ENCODE data around the gene SP140. TPM values are rescaled to one million over a fixed set of nuclear protein-coding genes. Genes with fewer than 3 reads are reported as not detected.
"Not testable (repeated sequence)": the region's sequence is repeated elsewhere in the genome, so short reads cannot be mapped to it uniquely, and the experiment has no call there.

SP140 gene
- polyA plus RNA-seq, 1 experiment: 0.29 TPM

DNA sequence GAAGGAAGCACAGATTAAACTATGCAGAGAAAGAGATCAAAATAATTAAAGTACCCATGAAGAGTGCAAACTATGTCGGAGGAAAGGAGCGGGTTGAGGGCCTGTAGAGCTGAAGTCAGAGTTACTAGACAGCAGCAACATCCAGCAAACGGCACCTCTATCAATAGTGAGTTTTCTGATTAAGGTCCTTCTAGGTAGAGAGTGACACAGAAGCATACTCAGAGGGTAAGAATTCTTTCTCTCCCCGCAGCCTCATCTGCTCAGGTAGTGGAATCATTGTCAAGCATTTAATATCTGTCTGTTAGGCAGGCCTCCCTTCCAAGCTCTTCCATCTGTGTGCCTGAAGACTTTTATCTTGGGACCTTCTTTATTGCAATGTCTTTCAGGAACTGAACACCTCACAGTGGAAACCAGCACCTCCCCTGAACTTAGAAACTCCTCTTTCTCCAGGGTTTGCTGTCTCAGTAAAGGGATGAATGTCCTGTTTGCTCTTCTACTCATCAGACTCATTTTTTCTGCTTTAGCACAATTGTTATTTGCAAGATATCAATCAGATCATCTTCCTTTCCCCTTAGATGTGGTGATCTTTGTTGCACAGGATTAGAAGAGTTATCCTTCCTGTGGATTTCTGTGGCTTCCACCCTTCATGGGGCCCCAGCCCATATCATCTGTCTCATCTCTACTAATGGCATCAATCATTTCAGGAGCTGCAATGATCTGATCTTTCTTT, 28.8 kb downstream of the SP140 start:
- TF ChIP-seq, protein P1, sequence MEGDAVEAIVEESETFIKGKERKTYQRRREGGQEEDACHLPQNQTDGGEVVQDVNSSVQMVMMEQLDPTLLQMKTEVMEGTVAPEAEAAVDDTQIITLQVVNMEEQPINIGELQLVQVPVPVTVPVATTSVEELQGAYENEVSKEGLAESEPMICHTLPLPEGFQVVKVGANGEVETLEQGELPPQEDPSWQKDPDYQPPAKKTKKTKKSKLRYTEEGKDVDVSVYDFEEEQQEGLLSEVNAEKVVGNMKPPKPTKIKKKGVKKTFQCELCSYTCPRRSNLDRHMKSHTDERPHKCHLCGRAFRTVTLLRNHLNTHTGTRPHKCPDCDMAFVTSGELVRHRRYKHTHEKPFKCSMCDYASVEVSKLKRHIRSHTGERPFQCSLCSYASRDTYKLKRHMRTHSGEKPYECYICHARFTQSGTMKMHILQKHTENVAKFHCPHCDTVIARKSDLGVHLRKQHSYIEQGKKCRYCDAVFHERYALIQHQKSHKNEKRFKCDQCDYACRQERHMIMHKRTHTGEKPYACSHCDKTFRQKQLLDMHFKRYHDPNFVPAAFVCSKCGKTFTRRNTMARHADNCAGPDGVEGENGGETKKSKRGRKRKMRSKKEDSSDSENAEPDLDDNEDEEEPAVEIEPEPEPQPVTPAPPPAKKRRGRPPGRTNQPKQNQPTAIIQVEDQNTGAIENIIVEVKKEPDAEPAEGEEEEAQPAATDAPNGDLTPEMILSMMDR (IDR thresholded peaks at IDR 0.05; ENCODE audit: insufficient read depth, low read depth, low read length): no peak
- peaks cover 3% of the 10 kb centered on the region; the same call in 1 of the 2 replicates for H3K27me3 ChIP-seq (ENCODE audit: control insufficient read depth, insufficient read depth, low read length)
- no peak for DNase-seq (ENCODE audit: low read depth)
- no peak overlapping the region for H3K4me3 ChIP-seq (ENCODE audit: low read depth, low read length)
- POLR2A ChIA-PET: no interaction called here
- CTCF ChIA-PET: no interaction called here
- no peaks in the 10 kb centered on the region for H3K36me3 ChIP-seq (ENCODE audit: control insufficient read depth, insufficient read depth, low read length)

GRCh38 chr2:230256733-230257332, 31.3 kb downstream of the SP140 start:
- DNase-seq (ENCODE audit: low read depth): no peak
- H3K36me3 ChIP-seq (ENCODE audit: control insufficient read depth, insufficient read depth, low read length): no peaks in the 10 kb centered on the region
- ChIA-PET CTCF (no interaction called here), POLR2A (no interaction called here)
- 0 out of 2 replicates have a peak, but pooled peaks cover 1% of the 10 kb centered on the region for H3K27me3 ChIP-seq (ENCODE audit: control insufficient read depth, insufficient read depth, low read length)
- TF ChIP-seq, protein P1 (IDR thresholded peaks at IDR 0.05; ENCODE audit: insufficient read depth, low read depth, low read length): no peak
- no peak overlapping the region for H3K4me3 ChIP-seq (ENCODE audit: low read depth, low read length)

- DNase-seq (ENCODE audit: low read depth): no peak
- Histone ChIP-seq H3K36me3 (ENCODE audit: control insufficient read depth, insufficient read depth, low read length) (no peaks in the 10 kb centered on the region), H3K27me3 (ENCODE audit: control insufficient read depth, insufficient read depth, low read length) (no peaks in the 10 kb centered on the region), H3K4me3 (ENCODE audit: low read depth, low read length) (no peak overlapping the region)
- TF ChIP-seq, protein P1 (IDR thresholded peaks at IDR 0.05; ENCODE audit: insufficient read depth, low read depth, low read length): no peak
- CTCF ChIA-PET: no interaction called here
- POLR2A ChIA-PET: no interaction called here
These were observed 32.9 kb downstream of the SP140 start for GRCh38 chr2:230258483-230258882.

DNA sequence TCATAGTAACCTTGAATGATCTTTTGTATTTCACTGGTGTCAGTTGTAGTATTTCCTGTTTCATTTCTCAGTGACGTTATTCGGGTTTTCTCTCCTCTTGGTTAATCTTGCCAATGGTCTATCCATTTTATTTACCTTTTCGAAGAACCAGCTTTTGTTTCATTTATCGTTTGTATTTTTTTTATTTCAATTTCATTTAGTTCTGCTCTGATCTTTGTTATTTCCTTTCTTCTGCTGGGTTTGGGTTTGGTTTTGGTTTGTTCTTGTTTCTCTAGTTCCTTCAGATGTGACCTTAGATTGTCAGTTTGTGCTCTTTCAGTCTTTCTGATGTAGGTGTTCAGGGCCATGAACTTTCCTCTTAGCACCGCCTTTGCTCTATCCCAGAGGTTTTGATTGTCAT, 36.7 kb downstream of the SP140 start:
- Histone ChIP-seq H3K27me3 (ENCODE audit: control insufficient read depth, insufficient read depth, low read length) (no peaks in the 10 kb centered on the region), H3K36me3 (ENCODE audit: control insufficient read depth, insufficient read depth, low read length) (no peaks in the 10 kb centered on the region), H3K4me3 (ENCODE audit: low read depth, low read length) (no peak overlapping the region)
- ChIA-PET POLR2A (no interaction called here), CTCF (no interaction called here)
- TF ChIP-seq, protein P1 (IDR thresholded peaks at IDR 0.05; ENCODE audit: insufficient read depth, low read depth, low read length): no peak
- no peak for DNase-seq (ENCODE audit: low read depth)

DNA sequence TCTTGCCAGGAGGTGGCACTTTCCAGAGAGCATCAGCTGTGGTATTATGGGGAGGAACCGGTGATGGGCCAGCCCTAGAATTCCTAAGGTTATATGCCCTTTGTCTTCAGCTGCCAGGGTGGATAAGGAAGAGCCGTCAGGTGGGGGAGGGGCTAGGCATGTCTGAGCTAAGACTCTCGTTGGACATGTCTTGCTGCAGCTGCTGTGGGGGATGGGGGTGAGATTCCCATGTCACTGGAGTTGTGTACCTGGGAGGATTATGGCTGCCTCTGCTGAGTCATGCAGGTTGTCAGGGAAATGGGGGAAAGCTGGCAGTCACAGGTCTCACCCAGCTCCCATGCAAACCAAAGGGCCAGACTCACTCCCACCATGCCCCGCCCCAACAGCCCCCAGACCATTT, 39.4 kb downstream of the SP140 start:
- CTCF ChIA-PET; DNase-seq (ENCODE audit: low read depth); H3K36me3 ChIP-seq (ENCODE audit: control insufficient read depth, insufficient read depth, low read length); H3K4me3 ChIP-seq (ENCODE audit: low read depth, low read length); POLR2A ChIA-PET; H3K27me3 ChIP-seq (ENCODE audit: control insufficient read depth, insufficient read depth, low read length): not testable (repeated sequence)
